Measurements from ENCODE around the gene SDS.

SDS gene

DNA sequence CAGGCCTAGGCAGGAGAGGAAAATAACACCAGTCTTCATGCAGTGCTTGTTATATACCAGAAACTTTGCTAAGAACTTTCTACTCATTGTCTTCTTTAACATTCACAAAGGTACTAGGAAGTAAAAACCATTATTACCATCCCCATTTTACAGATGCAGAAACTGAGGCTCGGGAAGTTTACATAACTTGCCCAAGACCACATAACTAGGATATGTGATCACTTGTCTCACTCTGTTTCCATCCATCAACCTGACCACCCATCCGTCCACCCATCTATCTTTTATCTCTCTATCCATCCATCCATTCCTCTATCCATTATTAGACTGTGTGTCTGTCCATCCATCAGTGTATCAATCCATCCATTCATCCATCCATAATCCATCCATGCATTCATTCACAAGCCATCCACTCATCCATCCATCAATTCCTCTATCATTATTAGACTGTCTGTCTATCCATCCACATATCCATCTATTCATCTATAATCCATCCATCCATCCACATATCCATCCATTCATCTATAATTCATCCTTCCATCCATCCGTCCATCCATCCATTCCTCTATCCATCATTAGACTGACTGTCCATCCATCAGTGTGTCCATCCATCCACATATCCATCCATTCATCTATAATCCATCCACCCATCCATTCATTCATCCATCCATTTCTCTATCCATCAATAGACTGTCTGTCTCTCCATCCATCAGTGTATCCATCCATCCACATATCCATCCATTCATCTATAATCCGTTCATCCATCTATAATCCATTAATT, 35.0 kb upstream of the SDS start:
- no peak for TF ChIP-seq CTCF (IDR thresholded peaks at IDR 0.05; ENCODE audit: extremely low read depth, missing control alignments)
- DNase-seq (ENCODE audit: low spot score), result no peak

DNA sequence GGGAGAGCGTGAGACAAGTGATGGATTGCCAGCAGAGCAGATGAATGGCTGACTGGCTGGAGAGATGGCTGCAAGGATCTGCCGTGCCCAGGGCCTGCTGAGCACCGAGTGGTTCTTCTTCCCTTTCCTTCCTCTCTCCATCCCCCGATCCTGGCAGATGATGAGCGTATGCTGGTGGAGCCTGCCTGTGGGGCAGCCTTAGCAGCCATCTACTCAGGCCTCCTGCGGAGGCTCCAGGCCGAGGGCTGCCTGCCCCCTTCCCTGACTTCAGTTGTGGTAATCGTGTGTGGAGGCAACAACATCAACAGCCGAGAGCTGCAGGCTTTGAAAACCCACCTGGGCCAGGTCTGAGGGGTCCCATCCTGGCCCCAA, 34.0 kb upstream of the SDS start:
- no peak for TF ChIP-seq CTCF (IDR thresholded peaks at IDR 0.05; ENCODE audit: extremely low read depth, missing control alignments)
- no peak for DNase-seq (ENCODE audit: low spot score)

- TF ChIP-seq CTCF (IDR thresholded peaks at IDR 0.05; ENCODE audit: extremely low read depth, missing control alignments), result no peak
Measured at GRCh38 chr12:113436993-113437728, 33.5 kb upstream of the SDS start.

GRCh38 chr12:113436586-113436985, 32.9 kb upstream of the SDS start:
- no peak for DNase-seq (ENCODE audit: low spot score)
- TF ChIP-seq CTCF (IDR thresholded peaks at IDR 0.05; ENCODE audit: extremely low read depth, missing control alignments), result no peak

More at GRCh38 chr12:113436993-113437728, 33.5 kb upstream of the SDS start:
- no peak for DNase-seq (ENCODE audit: low spot score)

- TF ChIP-seq CTCF (IDR thresholded peaks at IDR 0.05; ENCODE audit: extremely low read depth, missing control alignments), result no peak
- no peak for DNase-seq (ENCODE audit: low spot score)
Measured at GRCh38 chr12:113435367-113435766, 31.7 kb upstream of the SDS start.

DNA sequence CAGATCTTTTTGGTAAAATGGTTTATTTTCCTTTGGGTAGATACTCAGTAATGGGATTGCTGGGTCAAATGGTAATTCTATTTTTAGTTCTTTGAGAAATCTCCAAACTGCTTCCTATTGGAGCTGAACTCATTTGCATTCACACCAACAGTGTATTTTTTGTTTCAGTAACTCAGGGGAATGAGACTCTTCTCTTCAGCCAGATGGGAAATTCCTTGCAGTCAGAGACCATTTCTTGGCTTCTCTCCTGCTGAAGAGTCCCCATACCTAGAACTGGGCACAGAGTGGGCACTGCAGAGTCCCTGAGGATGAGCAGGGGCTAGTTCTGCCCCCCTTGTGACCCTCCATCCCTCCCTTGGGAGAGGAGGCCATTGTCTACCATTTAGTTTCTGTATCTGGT, 29.3 kb upstream of the SDS start:
- DNase-seq (ENCODE audit: low spot score), result no peak
- TF ChIP-seq CTCF (IDR thresholded peaks at IDR 0.05; ENCODE audit: extremely low read depth, missing control alignments), result no peak

DNA sequence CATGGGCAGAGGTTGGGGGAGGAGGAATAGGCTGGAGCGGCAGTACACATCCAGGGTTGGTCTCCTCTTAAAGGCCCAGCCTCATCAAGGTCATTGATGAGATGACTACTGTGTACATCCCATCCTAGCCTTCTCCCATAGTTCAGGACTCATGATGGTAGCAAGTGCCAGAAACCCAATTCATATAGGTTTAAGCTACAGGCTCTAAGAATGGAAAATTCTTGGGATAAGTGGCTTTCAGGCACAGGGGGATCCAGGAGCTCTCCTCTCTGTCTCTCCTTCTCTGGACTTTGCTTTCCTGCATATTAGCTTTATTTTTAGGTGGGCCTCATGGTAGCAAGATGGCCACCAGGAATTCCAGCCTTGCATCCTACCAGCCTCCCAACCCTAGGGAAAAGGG, 24.8 kb upstream of the SDS start:
- DNase-seq (ENCODE audit: low spot score), result no peak
- no peak for TF ChIP-seq CTCF (IDR thresholded peaks at IDR 0.05; ENCODE audit: extremely low read depth, missing control alignments)

Measured in GM20000 (cell line).